ENCODE results near the gene BRF1. TPM values are rescaled to one million over a fixed set of nuclear protein-coding genes. Genes with fewer than 3 reads are reported as not detected.

BRF1 gene
- total and polyA plus RNA-seq, 2 of the 8 experiments (the other 6 are each of a cell fraction or from before 2014, with no cell fraction given): 7.7 to 18.3 TPM

GRCh38 chr14:105207460-105207901, 93.3 kb downstream of the BRF1 start (continued):
- TF ChIP-seq RNF2 (IDR thresholded peaks at IDR 0.05; ENCODE audit: borderline replicate concordance, low read depth, low read length, missing control alignments, poor library complexity, severe bottlenecking) (no peak), RAD21 (IDR thresholded peaks at IDR 0.05 in 1 of 2, conservative IDR thresholded peaks at IDR 0.05 in 1 of 2; ENCODE audit: low read depth in 2 of 2, low read length in 2 of 2) (peak; percentile 36 to 49), KDM4A (IDR thresholded peaks at IDR 0.05; ENCODE audit: low read depth, low read length, severe bottlenecking) (no peak), BCL11A (IDR thresholded peaks at IDR 0.05; ENCODE audit: low read depth in 2 of 2, low read length in 2 of 2) (no peak), MAX (IDR thresholded peaks at IDR 0.05) (0 out of 2 replicates have a peak, but pooled peaks have one; percentile 32), EGR1 (IDR thresholded peaks at IDR 0.05; ENCODE audit: borderline replicate concordance, low read depth, low read length) (0 out of 2 replicates have a peak, but pooled peaks have one; percentile 24), SIN3A (conservative IDR thresholded peaks at IDR 0.05 in 1 of 2, IDR thresholded peaks at IDR 0.05 in 1 of 2; ENCODE audit: low read depth in 1 of 2, low read length in 2 of 2) (no peak), CHD7 (IDR thresholded peaks at IDR 0.05; ENCODE audit: insufficient replicate concordance, low read length) (no peak), BRCA1 (IDR thresholded peaks at IDR 0.05; ENCODE audit: low read depth, low read length) (no peak)
